AG10803 (cell line): ENCODE results near the gene PRR3.
"Not testable (repeated sequence)": the region's sequence is repeated elsewhere in the genome, so short reads cannot be mapped to it uniquely, and the experiment has no call there.

ENCODE experiments used
- DNase-seq: peaks from one replicate; pipeline ENCODE4 v3.0.0; 2010; ENCODE audit warnings: low read depth
- H3K4me3 ChIP-seq: 2 replicates; pipeline ENCODE4 v1.5.1; 2011; ENCODE audit warnings: mild to moderate bottlenecking, low read length, control low read depth
- TF ChIP-seq, protein P1 (sequence below): conservative IDR thresholded peaks from 2 replicates; pipeline ENCODE4 v1.5.1; 2011; ENCODE audit warnings: mild to moderate bottlenecking, low read length, control low read depth, inconsistent platforms

The PRR3 gene

GRCh38 chr6:30515106-30515505 is 42.0 kb upstream of the PRR3 start:
- DNase-seq, result no peak
- H3K4me3 ChIP-seq, result no peak overlapping the region
- TF ChIP-seq, protein P1, sequence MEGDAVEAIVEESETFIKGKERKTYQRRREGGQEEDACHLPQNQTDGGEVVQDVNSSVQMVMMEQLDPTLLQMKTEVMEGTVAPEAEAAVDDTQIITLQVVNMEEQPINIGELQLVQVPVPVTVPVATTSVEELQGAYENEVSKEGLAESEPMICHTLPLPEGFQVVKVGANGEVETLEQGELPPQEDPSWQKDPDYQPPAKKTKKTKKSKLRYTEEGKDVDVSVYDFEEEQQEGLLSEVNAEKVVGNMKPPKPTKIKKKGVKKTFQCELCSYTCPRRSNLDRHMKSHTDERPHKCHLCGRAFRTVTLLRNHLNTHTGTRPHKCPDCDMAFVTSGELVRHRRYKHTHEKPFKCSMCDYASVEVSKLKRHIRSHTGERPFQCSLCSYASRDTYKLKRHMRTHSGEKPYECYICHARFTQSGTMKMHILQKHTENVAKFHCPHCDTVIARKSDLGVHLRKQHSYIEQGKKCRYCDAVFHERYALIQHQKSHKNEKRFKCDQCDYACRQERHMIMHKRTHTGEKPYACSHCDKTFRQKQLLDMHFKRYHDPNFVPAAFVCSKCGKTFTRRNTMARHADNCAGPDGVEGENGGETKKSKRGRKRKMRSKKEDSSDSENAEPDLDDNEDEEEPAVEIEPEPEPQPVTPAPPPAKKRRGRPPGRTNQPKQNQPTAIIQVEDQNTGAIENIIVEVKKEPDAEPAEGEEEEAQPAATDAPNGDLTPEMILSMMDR, result no peak

GRCh38 chr6:30515944-30516753 is 40.9 kb upstream of the PRR3 start:
- peak overlapping the region; percentile 63 for H3K4me3 ChIP-seq
- peak; percentile 97 for DNase-seq
- TF ChIP-seq, protein P1, result no peak

- DNase-seq, result not testable (repeated sequence)
- peak overlapping the region; percentile 63 for H3K4me3 ChIP-seq
Observed at GRCh38 chr6:30516754-30517076, 40.4 kb upstream of the PRR3 start.

DNA sequence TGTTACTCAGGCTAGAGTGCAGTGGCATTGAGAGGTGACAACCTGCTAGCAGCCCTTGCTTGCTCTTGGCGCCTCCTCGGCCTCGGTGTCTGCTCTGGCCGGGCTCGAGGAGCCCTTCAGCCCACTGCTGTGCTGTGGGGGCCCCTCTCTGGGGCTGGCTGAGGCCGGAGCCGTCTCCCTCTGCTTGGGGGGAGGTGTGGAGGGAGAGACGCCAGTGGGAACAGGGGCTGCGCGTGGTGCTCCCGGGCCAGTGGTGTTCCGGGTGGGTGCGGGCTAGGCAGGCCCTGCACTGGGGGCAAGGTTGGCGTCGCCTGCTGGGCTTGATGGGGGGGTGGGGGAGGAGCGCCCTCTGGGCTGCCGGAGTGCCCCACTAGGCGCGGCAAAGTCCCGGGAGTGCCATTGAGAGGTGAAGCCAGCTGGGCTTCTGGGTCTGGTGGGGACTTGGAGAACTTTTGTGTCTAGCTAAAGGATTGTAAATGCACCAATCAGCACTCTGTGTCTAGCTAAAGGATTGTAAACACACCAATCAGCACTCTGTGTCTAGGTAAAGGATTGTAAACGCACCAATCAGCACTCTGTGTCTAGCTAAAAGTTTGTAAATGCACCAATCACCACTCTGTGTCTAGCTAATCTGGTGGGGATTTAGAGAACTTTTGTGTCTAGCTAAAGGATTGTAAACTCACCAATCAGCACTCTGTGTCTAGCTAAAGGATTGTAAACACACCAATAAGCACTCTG is 39.2 kb upstream of the PRR3 start:
- DNase-seq, H3K4me3 ChIP-seq: not testable (repeated sequence)

- not testable (repeated sequence) for DNase-seq, H3K4me3 ChIP-seq
Observed at GRCh38 chr6:30518505-30519145, 38.5 kb upstream of the PRR3 start.

DNA sequence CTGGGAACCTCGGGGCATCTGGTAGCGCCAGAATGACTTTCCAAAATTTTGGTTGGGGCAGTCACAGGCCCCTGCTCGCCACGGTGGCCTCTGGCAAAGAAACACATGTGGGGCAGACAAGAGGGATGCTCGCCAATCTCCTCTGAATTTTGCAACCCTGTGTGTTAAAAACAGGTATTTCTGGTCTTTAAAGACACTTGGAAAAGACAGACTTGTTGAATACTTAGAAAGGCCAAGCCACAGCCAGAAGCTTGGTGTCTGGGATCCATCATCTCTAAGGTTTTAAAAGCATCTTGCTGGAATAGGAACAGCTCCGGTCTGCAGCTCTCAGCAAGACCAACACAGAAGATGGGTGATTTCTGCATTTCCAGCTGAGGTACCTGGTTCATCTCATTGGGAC is 36.6 kb upstream of the PRR3 start:
- DNase-seq, result no peak
- TF ChIP-seq, protein P1, result no peak
- H3K4me3 ChIP-seq, result no peak overlapping the region

DNA sequence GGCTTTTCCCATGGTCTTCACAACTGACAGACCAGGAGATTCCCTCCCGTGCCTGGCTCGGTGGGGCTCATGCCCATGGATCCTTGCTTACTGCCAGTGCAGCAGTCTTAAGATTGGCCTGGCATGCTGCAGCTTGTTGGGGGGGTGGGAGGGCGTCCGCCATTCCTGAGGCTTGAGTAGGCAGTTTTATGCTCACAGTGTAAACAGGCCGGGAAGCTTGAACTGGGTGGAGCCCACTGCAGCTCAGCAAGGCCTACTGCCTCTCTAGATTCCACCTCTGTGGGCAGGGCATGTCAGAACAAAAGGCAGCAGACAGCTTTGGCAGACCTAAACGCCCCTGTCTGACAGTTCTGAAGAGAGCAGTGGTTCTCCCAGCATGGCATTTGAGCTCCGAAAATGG is 36.0 kb upstream of the PRR3 start:
- DNase-seq, result peak; percentile 47
- H3K4me3 ChIP-seq, result not testable (repeated sequence)

DNA sequence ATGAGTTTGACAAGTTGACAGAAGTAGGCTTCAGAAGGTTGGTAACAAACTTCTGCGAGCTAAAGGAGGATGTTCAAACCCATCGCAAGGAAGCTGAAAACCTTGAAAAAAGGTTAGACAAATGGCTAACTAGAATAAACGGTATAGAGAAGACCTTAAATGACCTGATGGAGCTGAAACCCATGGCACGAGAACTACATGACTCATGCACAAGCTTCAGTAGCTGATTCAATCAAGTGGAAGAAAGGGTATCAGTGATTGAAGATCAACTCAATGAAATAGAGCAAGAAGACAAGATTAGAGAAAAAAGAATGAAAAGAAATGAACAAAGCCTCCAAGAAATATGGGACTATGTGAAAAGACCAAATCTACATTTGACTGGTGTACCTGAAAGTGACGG is 35.1 kb upstream of the PRR3 start:
- DNase-seq, H3K4me3 ChIP-seq: not testable (repeated sequence)

GRCh38 chr6:30526444-30526843 is 30.7 kb upstream of the PRR3 start:
- DNase-seq, H3K4me3 ChIP-seq: not testable (repeated sequence)

- H3K4me3 ChIP-seq, DNase-seq: not testable (repeated sequence)
Observed at GRCh38 chr6:30529349-30529875, 27.7 kb upstream of the PRR3 start.

GRCh38 chr6:30530014-30530413 is 27.1 kb upstream of the PRR3 start:
- no peak overlapping the region for H3K4me3 ChIP-seq
- no peak for DNase-seq
- TF ChIP-seq, protein P1, result no peak
